HG02840 (cell line): ENCODE measurements around the gene LHFPL6.

ENCODE experiments used
- ATAC-seq: cut with Tn5 transposase; IDR thresholded peaks from one replicate; pipeline ENCODE4 v1.9.1; 2021; ENCODE audit warnings: mild to moderate bottlenecking, moderate library complexity, moderate number of reproducible peaks; ENCODE audit not compliant: unreplicated experiment, low FRiP score

The LHFPL6 gene

GRCh38 chr13:39596685-39597084 is 6.3 kb downstream of the LHFPL6 start:
- no peak for ATAC-seq

GRCh38 chr13:39596176-39596575 is 6.8 kb downstream of the LHFPL6 start:
- ATAC-seq, result no peak

GRCh38 chr13:39590466-39591036 is 12.4 kb downstream of the LHFPL6 start:
- ATAC-seq, result no peak

- ATAC-seq, result no peak
These were observed 14.6 kb downstream of the LHFPL6 start for GRCh38 chr13:39588384-39588783.

- ATAC-seq, result no peak
These were observed 15.1 kb downstream of the LHFPL6 start for GRCh38 chr13:39587939-39588338.

- no peak for ATAC-seq
These were observed 15.9 kb downstream of the LHFPL6 start for GRCh38 chr13:39586958-39587605.

GRCh38 chr13:39586151-39586550 is 16.8 kb downstream of the LHFPL6 start:
- ATAC-seq, result no peak

- ATAC-seq, result no peak
These were observed 17.8 kb downstream of the LHFPL6 start for GRCh38 chr13:39585219-39585618.

GRCh38 chr13:39580881-39581575 is 22.0 kb downstream of the LHFPL6 start:
- ATAC-seq, result no peak

- ATAC-seq, result no peak
These were observed 24.1 kb downstream of the LHFPL6 start for GRCh38 chr13:39578821-39579291.

- ATAC-seq, result no peak
These were observed 25.0 kb downstream of the LHFPL6 start for GRCh38 chr13:39577838-39578491.

GRCh38 chr13:39577203-39577602 is 25.8 kb downstream of the LHFPL6 start:
- no peak for ATAC-seq

- no peak for ATAC-seq
These were observed 27.3 kb downstream of the LHFPL6 start for GRCh38 chr13:39575641-39576238.

GRCh38 chr13:39571502-39572092 is 31.4 kb downstream of the LHFPL6 start:
- ATAC-seq, result no peak

GRCh38 chr13:39567569-39567968 is 35.4 kb downstream of the LHFPL6 start:
- ATAC-seq, result no peak

- no peak for ATAC-seq
These were observed 36.6 kb downstream of the LHFPL6 start for GRCh38 chr13:39566216-39566869.

- ATAC-seq, result no peak
These were observed 37.7 kb downstream of the LHFPL6 start for GRCh38 chr13:39565036-39565949.

GRCh38 chr13:39563470-39563735 is 39.6 kb downstream of the LHFPL6 start:
- no peak for ATAC-seq

GRCh38 chr13:39561971-39562370 is 41.0 kb downstream of the LHFPL6 start:
- ATAC-seq, result no peak
